ENCODE measurements around the gene CRYBA4.
"Not testable (repeated sequence)": the region's sequence is repeated elsewhere in the genome, so short reads cannot be mapped to it uniquely, and the experiment has no call there.

Gene CRYBA4

GRCh38 chr22:26597480-26597879 is 24.3 kb upstream of the CRYBA4 start:
- DNase-seq, result no peak

GRCh38 chr22:26599505-26599904 is 22.3 kb upstream of the CRYBA4 start:
- DNase-seq, result no peak

GRCh38 chr22:26601726-26602125 is 20.0 kb upstream of the CRYBA4 start:
- DNase-seq, result no peak

GRCh38 chr22:26602127-26602526 is 19.6 kb upstream of the CRYBA4 start:
- DNase-seq, result no peak

- no peak for DNase-seq
Measured at GRCh38 chr22:26604368-26604767, 17.4 kb upstream of the CRYBA4 start.

- DNase-seq, result no peak
Measured at GRCh38 chr22:26606611-26607010, 15.2 kb upstream of the CRYBA4 start.

GRCh38 chr22:26608129-26608528 is 13.6 kb upstream of the CRYBA4 start:
- no peak for DNase-seq

- DNase-seq, result no peak
Measured at GRCh38 chr22:26609287-26609686, 12.5 kb upstream of the CRYBA4 start.

GRCh38 chr22:26610072-26610958 is 11.4 kb upstream of the CRYBA4 start:
- no peak for DNase-seq

GRCh38 chr22:26610996-26611395 is 10.8 kb upstream of the CRYBA4 start:
- DNase-seq, result no peak

- no peak for DNase-seq
Measured at GRCh38 chr22:26612652-26613051, 9.1 kb upstream of the CRYBA4 start.

- DNase-seq, result not testable (repeated sequence)
Measured at GRCh38 chr22:26613753-26614152, 8.0 kb upstream of the CRYBA4 start.

GRCh38 chr22:26614322-26614721 is 7.4 kb upstream of the CRYBA4 start:
- no peak for DNase-seq

GRCh38 chr22:26615149-26615548 is 6.6 kb upstream of the CRYBA4 start:
- DNase-seq, result no peak

- no peak for DNase-seq
Measured at GRCh38 chr22:26615830-26616435, 5.8 kb upstream of the CRYBA4 start.

GRCh38 chr22:26616650-26617049 is 5.1 kb upstream of the CRYBA4 start:
- no peak for DNase-seq

- DNase-seq, result no peak
Measured at GRCh38 chr22:26617271-26618199, 4.2 kb upstream of the CRYBA4 start, which contains the start of gene CRYBB1. Gene CRYBB1, minus strand, starts transcription at chr22:26618027. Its CDS starts 1,708 bp downstream, at chr22:26616319.

- no peak for DNase-seq
Measured at GRCh38 chr22:26618455-26618854, 3.3 kb upstream of the CRYBA4 start.

GRCh38 chr22:26619510-26619909 is 2.3 kb upstream of the CRYBA4 start:
- DNase-seq, result no peak

- no peak for DNase-seq
Measured at GRCh38 chr22:26620197-26620596, 1.6 kb upstream of the CRYBA4 start.

GRCh38 chr22:26623984-26624383 is 2.2 kb downstream of the CRYBA4 start:
- no peak for DNase-seq

GRCh38 chr22:26624803-26625202 is 3.0 kb downstream of the CRYBA4 start:
- DNase-seq, result no peak

Data from NCI-H1436 treated with DMSO at 0.1 percent for 48 hours (cell line).